Esophagus muscularis mucosa (tissue), 3 donors: ENCODE measurements around the gene IFFO2.

ENCODE experiments used
- POLR2A ChIP-seq: fragments of 450-650 bp; IDR thresholded peaks from one replicate; pipeline ENCODE4 v1.6.1; 2017; ENCODE audit warnings: antibody characterized with exemption, moderate library complexity, mild to moderate bottlenecking, low read depth
- POLR2AphosphoS5 ChIP-seq, 2 donors: sonication (generic); formaldehyde crosslinking; IDR thresholded peaks; one replicate each; pipeline ENCODE4 v1.6.1; 2017; ENCODE audit warnings: antibody characterized with exemption in 2 of 2
- TF ChIP-seq, protein P1 (sequence below), 3 experiments: fragments of 200-600 bp in 2 of 3; fragments of 450-650 bp in 1 of 3; sonication (generic) in 2 of 3; IDR thresholded peaks; one replicate each; pipeline ENCODE4 v1.5.1; 2017 to 2019; ENCODE audit warnings: antibody characterized with exemption in 3 of 3, mild to moderate bottlenecking in 2 of 3, moderate library complexity in 1 of 3

DNA sequence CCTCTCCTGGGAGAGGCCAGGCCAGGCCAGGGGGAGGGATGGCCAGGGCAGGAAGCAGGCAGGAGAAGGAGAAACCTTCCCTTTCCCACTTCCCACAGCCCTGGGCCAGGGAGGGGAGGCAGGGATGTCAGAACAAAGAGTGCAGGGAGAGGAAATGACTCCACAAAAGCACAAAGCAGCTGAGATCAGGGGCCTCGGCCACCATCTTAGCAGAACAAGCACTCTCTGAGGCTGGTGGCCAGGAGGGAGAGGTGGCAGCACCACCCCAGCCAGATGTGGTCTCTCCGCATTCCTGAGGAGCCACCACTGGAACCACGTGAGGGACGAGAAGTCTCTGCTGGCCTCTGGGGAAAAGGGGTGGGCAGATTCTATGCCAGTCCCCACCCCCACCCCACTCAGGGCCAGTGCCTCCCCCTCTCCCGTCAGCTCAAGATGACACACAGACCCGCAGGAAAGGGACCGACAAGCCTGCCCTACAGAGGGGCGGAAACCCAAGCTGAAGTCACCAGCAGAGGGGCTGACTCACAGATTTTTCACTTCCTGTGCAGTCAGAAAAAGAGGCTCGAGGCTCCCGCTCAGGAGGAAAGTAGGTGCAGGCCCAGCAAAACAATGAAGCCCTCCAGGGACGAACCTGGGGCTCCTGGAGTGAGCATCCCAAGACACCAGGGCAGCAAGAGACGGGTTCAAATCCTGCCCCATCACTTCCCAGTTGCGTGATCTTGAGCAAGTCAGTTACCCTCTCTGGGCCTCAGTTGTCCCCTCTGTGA, 30.0 kb downstream of the IFFO2 start:
- TF ChIP-seq, protein P1, sequence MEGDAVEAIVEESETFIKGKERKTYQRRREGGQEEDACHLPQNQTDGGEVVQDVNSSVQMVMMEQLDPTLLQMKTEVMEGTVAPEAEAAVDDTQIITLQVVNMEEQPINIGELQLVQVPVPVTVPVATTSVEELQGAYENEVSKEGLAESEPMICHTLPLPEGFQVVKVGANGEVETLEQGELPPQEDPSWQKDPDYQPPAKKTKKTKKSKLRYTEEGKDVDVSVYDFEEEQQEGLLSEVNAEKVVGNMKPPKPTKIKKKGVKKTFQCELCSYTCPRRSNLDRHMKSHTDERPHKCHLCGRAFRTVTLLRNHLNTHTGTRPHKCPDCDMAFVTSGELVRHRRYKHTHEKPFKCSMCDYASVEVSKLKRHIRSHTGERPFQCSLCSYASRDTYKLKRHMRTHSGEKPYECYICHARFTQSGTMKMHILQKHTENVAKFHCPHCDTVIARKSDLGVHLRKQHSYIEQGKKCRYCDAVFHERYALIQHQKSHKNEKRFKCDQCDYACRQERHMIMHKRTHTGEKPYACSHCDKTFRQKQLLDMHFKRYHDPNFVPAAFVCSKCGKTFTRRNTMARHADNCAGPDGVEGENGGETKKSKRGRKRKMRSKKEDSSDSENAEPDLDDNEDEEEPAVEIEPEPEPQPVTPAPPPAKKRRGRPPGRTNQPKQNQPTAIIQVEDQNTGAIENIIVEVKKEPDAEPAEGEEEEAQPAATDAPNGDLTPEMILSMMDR (IDR thresholded peaks at IDR 0.05), result no peak
- no peak for TF ChIP-seq POLR2A
- TF ChIP-seq POLR2AphosphoS5 (IDR thresholded peaks at IDR 0.05), result peak in 1 of 2 donors; percentile 41
